Kidney capillary endothelial cell (primary cell): ENCODE results near the gene MYLK3.

Experiments used
- DNase-seq: peaks from one replicate; pipeline ENCODE4 v3.0.0-alpha.2; 2018; ENCODE audit warnings: low spot score

Gene MYLK3

DNA sequence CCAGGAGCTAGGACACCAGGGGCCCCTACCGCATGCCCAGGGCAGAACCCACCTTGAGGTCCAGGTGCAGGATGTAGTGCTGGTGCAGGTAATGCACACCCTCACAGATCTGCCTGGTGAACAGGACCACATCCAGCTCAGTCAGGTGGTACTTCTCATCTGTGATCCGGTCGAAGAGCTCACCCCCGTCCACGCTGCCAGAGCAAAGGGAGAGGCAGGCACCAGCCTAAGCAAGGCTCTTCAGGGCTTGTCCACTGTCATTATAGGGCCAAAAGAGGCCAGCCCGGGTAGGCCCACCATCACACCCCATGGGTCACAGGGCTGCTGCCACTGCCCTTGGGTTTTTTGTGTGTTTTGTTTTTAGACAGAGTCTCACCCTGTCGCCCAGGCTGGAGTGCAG, 21.0 kb downstream of the MYLK3 start:
- no peak for DNase-seq

DNA sequence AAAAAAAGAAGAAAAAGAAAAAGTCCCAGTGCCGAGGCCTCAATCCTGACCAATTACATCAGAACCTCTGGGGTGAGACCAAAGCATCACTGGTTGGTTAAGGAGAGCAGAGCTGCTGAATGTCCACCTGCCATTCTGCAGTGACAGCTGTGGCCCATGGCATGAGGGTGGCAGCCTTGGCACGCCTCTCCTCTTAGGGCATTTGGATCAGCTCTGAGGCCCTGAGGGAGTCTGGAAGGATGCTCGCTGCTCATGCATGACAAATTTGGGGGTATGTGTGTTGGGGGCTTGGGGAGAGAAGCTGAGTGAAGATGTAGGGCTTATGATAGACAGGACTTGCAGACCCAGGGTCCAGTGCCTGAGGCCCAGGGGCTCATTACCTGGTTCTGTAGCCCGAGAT, 26.3 kb downstream of the MYLK3 start:
- DNase-seq: no peak

DNA sequence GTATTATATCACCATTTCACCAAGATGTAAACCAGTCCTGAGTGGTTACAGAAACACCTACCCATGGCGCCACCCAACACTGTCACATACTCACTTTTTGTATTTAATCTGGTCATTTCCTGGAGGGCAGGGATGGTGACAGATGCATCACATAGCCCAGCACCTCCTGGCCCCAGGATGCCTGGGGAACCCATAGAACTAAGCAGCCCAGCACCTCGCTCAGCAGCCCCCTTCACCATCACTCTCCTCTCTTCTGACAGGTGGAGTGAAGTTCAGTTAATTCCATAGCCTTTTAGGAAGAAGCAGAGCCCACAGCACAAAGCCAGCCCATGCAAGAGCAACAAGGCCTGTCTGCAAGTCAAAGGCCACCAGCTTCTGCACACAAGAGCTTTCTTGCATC, 27.5 kb downstream of the MYLK3 start:
- no peak for DNase-seq

DNA sequence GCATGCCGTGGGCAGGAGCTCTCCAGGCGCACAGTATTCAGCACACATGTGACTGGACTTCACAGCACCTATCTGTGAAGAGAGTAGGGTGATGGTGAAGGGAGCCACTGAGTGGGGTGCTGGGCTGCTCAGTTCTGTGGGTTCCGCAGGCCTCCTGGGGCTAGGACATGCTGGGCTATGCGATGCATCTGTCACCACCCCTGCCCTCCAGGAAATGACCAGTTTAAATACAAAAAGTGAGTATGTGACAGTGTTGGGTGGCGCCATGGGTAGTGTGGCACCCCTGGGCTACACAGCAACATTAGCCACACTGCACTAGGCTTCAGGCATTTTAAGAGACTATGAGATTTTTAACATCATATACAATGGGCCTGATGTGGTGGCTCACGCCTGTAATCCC, 28.6 kb downstream of the MYLK3 start:
- DNase-seq: no peak

DNA sequence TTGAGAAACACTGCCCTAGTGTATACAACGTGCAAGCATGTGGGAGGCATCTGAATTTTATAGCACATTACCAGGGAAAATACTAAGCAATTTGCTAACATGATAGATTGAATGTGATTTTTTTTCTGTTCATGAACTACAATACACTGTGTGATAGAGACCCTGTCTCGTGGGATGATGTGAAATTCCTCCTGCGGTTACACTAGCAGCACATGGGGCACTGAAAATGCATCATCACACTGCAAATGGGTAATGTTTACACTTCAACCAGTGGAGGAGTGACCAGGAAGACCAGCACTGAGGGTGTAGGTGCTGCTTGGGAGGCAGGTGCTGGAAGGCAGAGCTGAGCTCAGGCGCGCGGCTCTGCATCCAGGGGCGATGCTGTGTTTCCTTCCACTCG, 29.9 kb downstream of the MYLK3 start:
- no peak for DNase-seq

DNA sequence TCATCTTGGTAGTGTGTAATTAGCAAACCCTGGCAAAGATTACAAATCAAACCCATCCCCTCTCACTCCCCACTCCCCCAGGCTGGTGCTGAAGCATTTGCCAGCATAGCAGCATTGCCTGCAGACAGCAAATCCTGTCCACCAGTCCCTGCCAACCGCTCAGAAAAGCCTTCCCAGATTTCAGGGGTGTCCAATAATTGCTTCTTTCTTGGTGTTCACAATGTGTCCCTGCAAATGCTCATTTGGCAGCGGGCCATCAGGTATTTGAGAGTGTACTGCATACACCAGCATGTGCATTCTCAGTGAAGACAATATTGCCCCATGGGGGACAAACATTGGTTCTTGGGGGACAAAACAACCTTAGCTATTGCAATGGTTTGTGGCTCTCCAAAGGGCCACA, 30.5 kb downstream of the MYLK3 start:
- DNase-seq: no peak

DNA sequence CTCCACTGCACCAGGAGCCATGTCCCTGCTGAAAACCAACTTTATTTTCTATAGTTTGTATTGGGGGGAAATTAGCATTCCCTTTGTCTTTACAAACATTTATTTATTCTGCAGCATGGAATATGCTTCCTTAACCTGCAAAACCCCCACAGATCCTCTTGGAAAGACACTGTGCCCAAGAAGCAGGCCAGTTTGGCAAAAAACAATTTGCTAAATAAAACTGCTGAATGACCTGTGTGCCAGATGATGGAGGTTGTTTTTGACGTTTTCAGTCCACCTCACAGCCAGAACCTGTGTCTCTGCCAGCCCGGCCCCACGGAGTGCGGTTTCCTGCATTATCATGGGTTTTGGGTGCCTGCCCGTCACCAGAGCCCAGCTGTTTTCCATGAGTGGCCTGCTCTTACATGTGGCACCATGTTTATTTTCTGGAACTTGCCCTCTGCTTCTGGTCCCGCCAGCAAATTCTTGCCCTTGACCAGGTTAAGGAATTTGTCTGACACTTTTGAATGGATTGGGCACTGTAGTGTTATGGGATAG, 32.3 kb downstream of the MYLK3 start:
- DNase-seq: no peak

DNA sequence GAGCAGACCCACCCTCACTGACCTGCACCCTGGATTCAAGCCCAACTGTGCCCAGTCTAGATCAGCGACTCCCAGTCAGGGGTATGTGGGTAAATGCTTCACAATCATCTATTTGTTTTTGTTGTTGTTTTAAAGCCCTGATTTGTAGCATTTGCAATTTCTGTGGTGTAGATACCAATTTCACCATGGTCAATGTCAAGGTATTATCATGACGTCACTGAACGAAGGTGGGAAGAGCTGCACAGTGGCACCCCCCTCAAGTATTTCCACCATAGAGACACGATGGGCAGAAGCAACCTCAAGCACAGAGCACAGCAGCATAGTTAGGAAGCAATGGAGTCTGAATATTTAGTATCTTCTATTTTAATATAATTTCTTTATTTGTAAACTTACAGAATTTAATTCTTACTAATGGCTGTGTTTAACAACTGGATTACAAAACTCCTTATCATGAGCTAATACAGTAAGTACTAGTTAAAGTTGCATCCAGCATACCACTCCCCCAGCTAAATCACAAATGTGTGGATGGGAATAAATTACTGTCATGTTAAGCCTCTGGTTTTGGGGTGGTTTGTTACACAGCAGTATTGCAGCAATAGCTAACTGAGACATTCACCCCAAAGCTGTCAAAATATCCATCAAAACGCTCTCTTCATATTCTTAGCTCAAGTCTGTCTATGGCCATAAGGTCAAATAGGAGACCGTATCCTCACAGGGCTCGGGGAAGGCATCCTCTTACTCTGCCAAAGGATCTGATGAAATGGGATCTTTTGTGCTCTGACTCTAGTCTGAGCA, 33.1 kb downstream of the MYLK3 start:
- DNase-seq: no peak

DNA sequence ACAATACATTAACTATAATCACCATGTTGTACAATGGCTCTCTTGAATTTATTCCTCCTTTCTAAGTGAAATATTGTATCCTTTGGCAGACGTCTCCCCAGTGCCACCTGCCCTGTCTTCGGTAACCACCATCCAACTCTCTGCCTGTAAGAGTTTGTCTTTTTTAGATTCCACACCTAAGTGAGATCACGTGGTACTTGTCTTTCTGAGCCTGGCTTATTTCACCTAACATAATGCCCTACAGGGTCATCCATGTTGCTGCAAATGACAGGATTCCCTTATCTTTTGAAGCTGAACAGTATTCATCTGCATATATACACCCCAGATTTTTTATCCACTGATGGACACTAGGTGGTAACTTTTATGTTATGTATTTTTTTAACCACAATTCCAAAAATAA, 34.5 kb downstream of the MYLK3 start:
- no peak for DNase-seq

DNA sequence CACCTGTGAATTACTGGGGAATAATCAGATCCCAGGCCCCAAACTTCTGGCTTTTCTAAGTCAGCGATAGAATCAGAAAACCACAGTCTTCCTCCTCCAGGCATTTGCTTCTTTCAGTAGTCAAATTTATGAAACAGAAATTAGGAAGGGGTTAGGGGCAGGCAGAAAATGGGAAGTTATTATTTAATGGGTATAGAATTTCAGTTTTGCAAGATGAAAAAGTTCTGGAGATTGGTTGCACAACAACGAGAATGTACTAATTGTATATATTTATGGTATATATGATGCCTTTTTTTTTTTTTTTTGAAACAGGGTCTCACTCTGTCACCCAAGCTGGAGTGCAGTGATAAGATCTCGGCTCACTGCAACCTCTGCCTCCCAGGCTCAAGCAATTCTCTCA, 35.2 kb downstream of the MYLK3 start:
- DNase-seq: no peak

DNA sequence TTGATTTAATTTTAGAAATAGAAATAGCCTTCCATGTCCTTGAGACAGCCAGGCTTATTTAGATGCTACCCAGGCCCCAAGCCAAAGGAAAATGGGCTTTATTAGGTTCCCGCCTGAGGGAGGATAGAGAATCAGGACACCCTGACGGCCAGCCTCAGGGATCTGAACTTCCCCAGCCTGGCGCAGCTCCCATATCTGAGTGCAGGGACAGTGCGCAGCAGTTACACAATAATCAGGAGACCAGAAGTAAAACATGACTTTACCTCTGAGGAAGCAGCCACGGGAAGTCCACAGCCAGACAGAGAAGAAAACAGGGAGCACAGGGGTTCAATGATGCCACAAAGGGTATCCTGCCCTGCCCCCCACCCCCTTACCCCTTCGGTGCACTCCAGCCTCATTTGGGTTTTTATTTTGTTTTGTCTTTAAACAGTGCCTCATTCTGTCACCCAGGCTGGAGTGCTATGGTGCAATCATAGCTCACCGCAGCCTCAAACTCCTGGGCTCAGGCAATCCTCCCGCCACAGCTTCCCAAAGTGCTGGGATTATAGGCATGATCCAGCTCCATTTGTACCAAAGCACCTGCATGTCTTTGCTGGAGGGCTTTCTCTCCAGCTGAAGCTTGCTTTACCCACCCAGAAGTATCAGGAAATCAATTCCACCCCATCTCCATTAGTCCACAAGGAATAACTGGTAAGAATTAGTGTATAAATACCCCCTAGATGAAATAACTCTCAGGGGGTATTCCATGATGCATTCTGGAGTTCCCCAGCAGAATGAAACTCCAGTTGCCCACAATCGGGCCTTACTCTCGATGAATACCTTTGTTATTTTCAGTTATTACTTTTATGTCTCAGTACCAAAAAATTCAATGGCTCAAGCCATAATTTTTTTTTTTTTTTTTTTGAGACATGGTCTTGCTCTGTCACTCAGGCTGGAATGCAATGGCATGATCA, 36.8 kb downstream of the MYLK3 start:
- DNase-seq: no peak

DNA sequence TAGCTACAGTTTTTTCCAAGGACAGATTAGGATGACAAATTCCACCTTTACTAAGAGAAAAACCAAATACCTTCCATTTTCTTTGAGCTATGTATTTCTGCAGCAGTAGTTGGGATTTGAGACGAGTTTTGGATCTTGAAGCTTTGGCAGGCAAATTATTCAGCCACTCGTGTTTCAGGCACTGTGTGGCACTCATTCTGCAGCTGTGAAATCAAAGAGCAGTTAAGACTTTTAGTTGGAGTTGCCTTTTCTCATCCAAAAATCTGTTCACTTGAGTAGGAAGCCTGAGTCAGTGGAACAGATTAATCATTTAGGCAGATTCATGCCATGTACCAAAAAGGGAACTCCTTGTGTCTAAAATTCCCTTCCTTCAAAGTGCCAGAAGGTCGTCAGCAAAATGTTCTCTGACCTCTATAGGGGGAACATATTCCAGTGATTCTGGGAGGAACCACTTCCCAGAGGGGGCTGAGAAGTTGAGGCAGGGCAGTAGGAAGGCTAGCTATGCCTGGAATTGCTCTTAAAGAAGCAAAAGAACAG, 38.6 kb downstream of the MYLK3 start:
- DNase-seq: no peak

DNA sequence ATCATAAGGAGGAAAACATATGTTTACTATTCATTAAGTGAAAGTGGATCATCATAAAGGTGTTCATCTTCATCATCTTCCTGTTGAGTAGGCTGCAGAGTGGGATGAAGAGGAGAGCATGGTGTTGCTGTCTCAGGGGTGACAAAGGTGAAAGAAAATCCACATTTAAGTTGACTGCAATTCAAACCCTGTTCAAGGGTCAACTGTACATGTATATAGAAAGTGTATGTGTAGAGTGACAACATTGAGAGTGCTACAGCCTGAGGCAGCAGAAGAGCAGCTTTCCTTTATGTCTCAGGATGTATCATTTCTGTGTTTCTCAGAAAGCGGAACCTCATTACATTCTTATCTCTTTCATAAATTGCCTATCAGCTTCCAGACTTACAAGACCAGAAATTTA, 41.5 kb downstream of the MYLK3 start:
- DNase-seq: no peak

DNA sequence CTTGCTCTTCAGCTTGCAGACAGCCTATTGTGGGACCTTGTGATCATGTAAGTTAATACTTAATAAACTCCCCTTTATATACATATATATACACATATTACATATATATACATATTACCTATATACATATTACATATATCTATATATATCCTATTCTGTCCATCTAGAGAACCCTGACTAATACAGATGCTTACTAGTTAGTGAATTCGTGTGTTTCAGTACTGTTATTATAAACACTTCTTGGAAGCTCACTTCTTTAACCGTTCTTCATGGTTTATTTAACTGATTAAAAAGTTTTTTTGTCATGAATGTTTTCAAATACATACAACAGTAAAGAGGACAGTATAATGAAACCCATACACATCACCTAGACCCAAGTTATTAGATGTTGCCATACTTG, 46.1 kb downstream of the MYLK3 start:
- no peak for DNase-seq

DNA sequence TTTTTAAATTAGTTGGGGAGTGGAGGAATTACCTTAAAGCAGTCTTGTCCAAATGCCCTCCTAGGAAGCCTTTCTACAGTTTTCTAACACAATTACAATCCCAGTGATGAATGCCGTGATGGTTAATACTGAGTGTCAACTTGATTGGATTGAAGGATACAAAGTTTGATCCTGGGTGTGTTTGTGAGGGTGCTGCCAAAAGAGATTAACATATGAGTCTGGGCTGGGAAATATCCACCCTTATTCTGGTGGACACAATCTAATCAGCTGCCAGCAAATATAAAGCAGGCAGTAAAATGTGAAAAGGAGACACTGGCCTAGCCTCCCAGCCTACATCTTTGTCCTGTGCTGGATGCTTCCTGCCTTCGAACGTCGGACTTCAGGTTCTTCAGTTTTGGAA, 46.5 kb downstream of the MYLK3 start:
- no peak for DNase-seq

DNA sequence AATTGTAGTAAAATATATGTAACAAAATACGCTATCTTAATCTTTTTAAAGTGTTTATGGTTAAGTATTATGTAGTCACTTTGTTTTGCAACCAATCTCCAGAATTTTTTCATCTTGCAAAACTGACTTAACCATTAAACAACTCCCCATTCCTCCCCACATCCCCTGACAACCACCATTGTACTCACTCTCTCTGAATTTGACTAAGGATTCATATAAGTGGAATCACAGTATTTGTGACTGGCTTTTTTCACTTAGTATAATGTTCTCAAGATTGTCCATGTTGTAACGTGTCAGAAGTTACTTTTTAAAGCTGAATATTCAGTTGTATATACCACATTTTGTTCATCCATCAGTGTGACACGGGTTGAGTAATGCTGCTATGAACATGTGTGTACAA, 48.1 kb downstream of the MYLK3 start:
- DNase-seq: no peak

DNA sequence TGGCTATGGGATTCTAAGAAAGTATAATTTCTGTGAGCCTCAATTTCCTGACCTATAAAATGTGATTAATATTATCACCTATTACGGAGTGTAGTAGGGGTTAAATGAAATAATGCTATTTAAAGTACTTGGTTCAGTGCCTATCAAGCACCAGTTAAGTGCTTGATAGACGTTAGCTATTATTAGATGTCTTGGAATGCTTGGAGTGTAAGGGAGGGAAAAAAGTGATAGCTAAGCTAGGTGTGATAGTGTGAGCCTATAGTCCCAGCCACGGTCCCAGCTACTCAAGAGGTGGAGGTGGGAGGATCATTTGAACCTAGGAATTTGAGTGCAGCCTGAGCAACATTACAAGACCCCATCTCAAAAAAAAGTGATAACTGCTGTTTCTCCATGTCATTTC, 51.2 kb downstream of the MYLK3 start:
- no peak for DNase-seq

DNA sequence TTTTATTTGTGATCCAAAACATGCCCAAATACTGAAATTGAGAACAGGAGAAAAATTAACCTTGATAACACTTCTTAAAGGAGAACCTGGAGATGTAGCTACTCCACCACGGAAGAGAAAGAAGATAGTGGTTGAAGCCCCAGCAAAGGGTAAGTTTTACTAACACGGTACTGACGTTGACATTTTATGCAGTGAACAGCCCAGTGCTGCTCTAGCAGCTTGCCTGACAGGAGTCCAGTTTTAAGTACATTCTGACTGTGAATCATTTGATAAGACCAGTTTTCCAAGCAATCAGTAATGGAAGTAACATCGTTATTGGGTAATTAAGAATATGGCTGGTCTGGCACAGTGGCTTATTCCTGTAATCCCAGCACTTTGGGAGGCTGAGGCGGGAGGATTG, 52.2 kb downstream of the MYLK3 start:
- DNase-seq: no peak

DNA sequence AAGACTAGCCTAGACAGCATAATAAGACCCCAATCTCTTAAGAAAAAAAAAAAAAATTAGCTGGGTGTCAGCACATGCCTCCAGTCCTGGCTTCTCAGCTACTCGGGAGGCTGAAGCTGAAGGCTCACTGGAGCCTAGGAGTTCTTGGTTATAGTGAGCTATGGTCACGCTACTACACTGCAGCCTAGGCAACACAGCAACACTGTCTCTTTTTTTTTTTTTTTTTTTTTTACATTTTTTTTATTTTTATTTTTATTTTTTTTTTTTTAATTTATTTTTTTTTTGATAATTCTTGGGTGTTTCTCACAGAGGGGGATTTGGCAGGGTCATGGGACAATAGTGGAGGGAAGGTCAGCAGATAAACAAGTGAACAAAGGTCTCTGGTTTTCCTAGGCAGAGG, 54.5 kb downstream of the MYLK3 start:
- DNase-seq: no peak

DNA sequence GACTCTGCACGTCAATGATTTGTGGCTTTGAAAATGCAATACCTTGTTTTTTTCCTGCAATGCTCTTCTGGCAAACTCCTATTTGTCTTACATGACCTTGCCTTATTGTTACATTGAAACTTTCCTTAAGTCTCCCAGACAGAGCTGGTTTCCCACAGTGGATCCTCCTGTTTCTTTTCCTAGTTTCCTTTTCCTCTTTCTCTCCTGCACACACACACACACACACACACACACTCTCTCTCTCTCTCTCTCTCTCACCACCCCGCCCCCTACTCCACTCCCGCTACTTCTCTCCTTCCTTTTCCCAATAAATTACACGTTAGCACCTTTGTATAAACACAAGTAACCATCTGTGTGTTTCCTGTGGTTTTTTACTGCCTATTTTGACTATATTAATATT, 56.4 kb downstream of the MYLK3 start:
- DNase-seq: no peak

DNA sequence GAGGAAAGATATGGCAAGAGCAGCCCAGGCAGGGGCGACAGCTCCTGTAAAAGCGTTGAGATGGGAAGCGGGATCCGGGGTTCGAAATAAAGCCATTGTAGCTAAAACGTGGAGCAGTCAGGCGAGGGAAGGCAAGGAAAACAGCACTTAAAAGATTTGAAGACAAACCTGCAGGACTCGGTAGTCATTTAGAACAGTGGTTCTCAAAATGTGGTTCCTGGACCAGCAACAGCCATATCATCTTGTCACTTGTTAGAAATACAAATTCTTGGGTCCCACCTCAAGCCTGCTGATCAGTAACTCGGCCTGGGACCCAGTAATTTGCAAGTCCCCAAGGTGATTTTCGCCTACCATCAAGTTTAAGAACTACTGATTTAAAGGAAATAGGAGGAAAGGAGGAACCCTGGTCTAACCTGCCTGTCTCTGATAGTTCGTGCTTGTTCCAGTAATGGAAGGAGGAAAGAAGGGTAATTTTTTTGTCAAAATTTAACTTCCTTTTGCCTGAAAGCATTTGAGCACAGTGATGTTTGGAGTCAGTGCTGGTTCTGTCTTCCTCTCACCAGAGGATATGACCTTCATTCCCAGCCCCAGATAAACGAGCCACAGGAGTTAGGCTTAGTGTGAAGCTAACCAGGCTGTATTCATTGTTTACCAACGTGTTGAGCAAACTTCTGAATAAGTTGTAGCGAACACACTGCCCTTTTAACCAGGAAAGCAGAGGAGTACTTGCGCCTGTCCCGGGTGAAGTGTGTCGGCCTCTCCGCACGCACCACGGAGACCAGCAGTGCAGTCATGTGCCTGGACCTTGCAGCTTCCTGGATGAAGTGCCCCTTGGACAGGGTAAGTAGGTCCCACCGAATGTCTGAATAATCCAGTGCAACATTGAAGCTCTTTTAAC, 57.6 kb downstream of the MYLK3 start:
- DNase-seq: peak; percentile 38
